HEK293 (cell line): ENCODE measurements around the gene TMEM179.

Experiments
- CTCF ChIA-PET: fragments of 350-600 bp; formaldehyde crosslinking; extraction: SDS; loops from one replicate; lab custom pipeline; 2021; ENCODE audit warnings: antibody characterized with exemption; lab: Yijun Ruan, JAX
- POLR2A ChIA-PET: fragments of 300-600 bp; formaldehyde crosslinking; extraction: SDS; loops from one replicate; lab custom pipeline; 2020; ENCODE audit warnings: antibody characterized with exemption, inconsistent platforms; lab: Yijun Ruan, JAX
- H3K27ac ChIP-seq: fragments of 200-500 bp; sonication (Bioruptor generic); 2 replicates; pipeline ENCODE4 v1.5.1; 2014; ENCODE audit warnings: low read depth, low read length, control low read depth, inconsistent platforms; ENCODE audit errors: extremely low read depth
- H3K36me3 ChIP-seq, 2 experiments: fragments of 200-500 bp in 1 of 2; sonication (Bioruptor generic) in 1 of 2; 1 replicate in 1 of 2; 2 replicates in 1 of 2; pipeline ENCODE4 v1.5.1; 2014 to 2017; ENCODE audit warnings: inconsistent platforms in 2 of 2, low read length in 2 of 2; ENCODE audit not compliant: control insufficient read depth in 2 of 2, insufficient read depth in 1 of 2
- H3K4me1 ChIP-seq: fragments of 200-500 bp; sonication (Bioruptor generic); 2 replicates; pipeline ENCODE4 v1.5.1; 2014; ENCODE audit warnings: mild to moderate bottlenecking, low read length, inconsistent platforms; ENCODE audit not compliant: control insufficient read depth, insufficient read depth
- H3K4me3 ChIP-seq: 2 replicates; pipeline ENCODE4 v1.5.1; 2011; ENCODE audit warnings: low read depth, mild to moderate bottlenecking, control low read depth, low read length, moderate library complexity
- H3K9me3 ChIP-seq: fragments of 200-500 bp; sonication (Bioruptor generic); 2 replicates; pipeline ENCODE4 v1.5.1; 2014; ENCODE audit warnings: low read depth, low read length, inconsistent platforms; ENCODE audit not compliant: control insufficient read depth, insufficient read depth
- GLI2 ChIP-seq: fragments of 450-650 bp; formaldehyde crosslinking; IDR thresholded peaks from 2 replicates; pipeline ENCODE4; 2017; ENCODE audit warnings: missing biosample characterization, missing genetic modification characterization, low read depth, borderline replicate concordance
- KLF8 ChIP-seq: fragments of 450-650 bp; formaldehyde crosslinking; IDR thresholded peaks from 2 replicates; pipeline ENCODE4 v1.5.1; 2016; ENCODE audit warnings: missing biosample characterization, missing genetic modification characterization
- OVOL3 ChIP-seq: fragments of 450-650 bp; formaldehyde crosslinking; IDR thresholded peaks from 2 replicates; pipeline ENCODE4 v1.5.1; 2016; ENCODE audit warnings: missing biosample characterization, missing genetic modification characterization
- YY2 ChIP-seq: fragments of 450-650 bp; formaldehyde crosslinking; IDR thresholded peaks from 2 replicates; pipeline ENCODE4 v1.5.1; 2016; ENCODE audit warnings: missing biosample characterization, missing genetic modification characterization
- ZFP3 ChIP-seq: fragments of 450-650 bp; formaldehyde crosslinking; IDR thresholded peaks from 2 replicates; pipeline ENCODE4 v1.5.1; 2016; ENCODE audit warnings: low read depth, missing biosample characterization, missing genetic modification characterization
- ZNF16 ChIP-seq: fragments of 450-650 bp; formaldehyde crosslinking; IDR thresholded peaks from 2 replicates; pipeline ENCODE4 v1.5.1; 2016; ENCODE audit warnings: low read depth, missing biosample characterization, missing genetic modification characterization
- ZNF175 ChIP-seq: fragments of 450-650 bp; formaldehyde crosslinking; IDR thresholded peaks from 2 replicates; pipeline ENCODE4 v1.5.1; 2016; ENCODE audit warnings: missing biosample characterization, missing genetic modification characterization
- ZNF202 ChIP-seq: fragments of 450-650 bp; formaldehyde crosslinking; IDR thresholded peaks from 2 replicates; pipeline ENCODE4 v1.5.1; 2016; ENCODE audit warnings: missing biosample characterization, missing genetic modification characterization, borderline replicate concordance
- ZNF221 ChIP-seq: fragments of 450-650 bp; formaldehyde crosslinking; IDR thresholded peaks from 2 replicates; pipeline ENCODE4 v1.5.1; 2017; ENCODE audit warnings: missing biosample characterization, missing genetic modification characterization, borderline replicate concordance
- ZNF23 ChIP-seq: fragments of 450-650 bp; formaldehyde crosslinking; IDR thresholded peaks from 2 replicates; pipeline ENCODE4 v1.5.1; 2016; ENCODE audit warnings: missing biosample characterization, missing genetic modification characterization, borderline replicate concordance
- ZNF335 ChIP-seq: fragments of 450-650 bp; formaldehyde crosslinking; conservative IDR thresholded peaks from 2 replicates; pipeline ENCODE4 v1.5.1; 2016; ENCODE audit warnings: missing biosample characterization, missing genetic modification characterization
- ZNF350 ChIP-seq: fragments of 450-650 bp; formaldehyde crosslinking; IDR thresholded peaks from 2 replicates; pipeline ENCODE4 v1.5.0; 2017; ENCODE audit warnings: missing biosample characterization, mild to moderate bottlenecking, missing genetic modification characterization
- ZNF610 ChIP-seq: fragments of 450-650 bp; formaldehyde crosslinking; IDR thresholded peaks from 2 replicates; pipeline ENCODE4 v1.5.1; 2016; ENCODE audit warnings: missing biosample characterization, missing genetic modification characterization, borderline replicate concordance
- ZNF837 ChIP-seq: fragments of 450-650 bp; formaldehyde crosslinking; IDR thresholded peaks from 2 replicates; pipeline ENCODE4 v1.5.1; 2016; ENCODE audit warnings: missing biosample characterization, missing genetic modification characterization
- TF ChIP-seq, protein P1 (sequence below): fragments of 450-650 bp; formaldehyde crosslinking; IDR thresholded peaks from 2 replicates; pipeline ENCODE4 v1.5.1; 2016; ENCODE audit warnings: missing biosample characterization, missing genetic modification characterization
- TF ChIP-seq, protein P2 (sequence below): fragments of 450-650 bp; formaldehyde crosslinking; IDR thresholded peaks from 2 replicates; pipeline ENCODE4 v1.5.1; 2016; ENCODE audit warnings: missing biosample characterization, missing genetic modification characterization
- TF ChIP-seq, protein P3 (sequence below): fragments of 450-650 bp; IDR thresholded peaks from 2 replicates; pipeline ENCODE4 v1.5.1; 2018; ENCODE audit warnings: missing biosample characterization, missing genetic modification characterization
- TF ChIP-seq, protein P4 (sequence below): fragments of 450-650 bp; formaldehyde crosslinking; IDR thresholded peaks from 2 replicates; pipeline ENCODE4 v1.5.1; 2017; ENCODE audit warnings: missing biosample characterization, missing genetic modification characterization

TMEM179 gene

DNA sequence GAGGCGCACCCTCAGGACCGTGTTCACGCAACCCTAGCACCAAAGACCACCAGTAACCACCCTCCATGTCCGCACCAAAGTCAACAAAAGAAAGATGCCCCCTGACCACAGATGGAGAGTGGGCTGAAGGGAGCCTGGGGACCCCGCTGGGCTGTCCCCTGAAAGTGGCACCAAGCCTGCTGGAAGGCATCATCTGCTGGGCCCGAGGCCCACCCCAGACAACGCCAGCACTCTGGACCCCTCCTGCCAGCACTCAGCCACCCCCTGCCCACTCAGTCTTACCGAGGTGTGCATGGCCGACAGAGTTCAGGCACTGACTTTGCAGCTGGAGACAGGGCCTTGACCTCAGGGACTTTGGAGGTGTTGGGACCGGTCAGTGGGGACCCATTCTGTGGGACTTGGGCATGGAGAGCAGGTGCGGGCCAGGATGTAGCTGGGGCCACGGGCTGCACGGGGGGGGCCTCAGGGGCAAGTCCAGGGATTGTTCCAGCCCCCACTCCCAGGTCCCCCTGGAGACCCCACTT lies 34.4 kb upstream of the TMEM179 start:
- Histone ChIP-seq H3K9me3 (no peaks in the 10 kb centered on the region), H3K27ac (no peak overlapping the region), H3K4me3 (no peak overlapping the region), H3K36me3 (no peaks in the 10 kb centered on the region), H3K4me1 (peaks cover 7% of the 10 kb centered on the region; the same call in 1 of the 2 replicates)
- TF ChIP-seq, protein P1, sequence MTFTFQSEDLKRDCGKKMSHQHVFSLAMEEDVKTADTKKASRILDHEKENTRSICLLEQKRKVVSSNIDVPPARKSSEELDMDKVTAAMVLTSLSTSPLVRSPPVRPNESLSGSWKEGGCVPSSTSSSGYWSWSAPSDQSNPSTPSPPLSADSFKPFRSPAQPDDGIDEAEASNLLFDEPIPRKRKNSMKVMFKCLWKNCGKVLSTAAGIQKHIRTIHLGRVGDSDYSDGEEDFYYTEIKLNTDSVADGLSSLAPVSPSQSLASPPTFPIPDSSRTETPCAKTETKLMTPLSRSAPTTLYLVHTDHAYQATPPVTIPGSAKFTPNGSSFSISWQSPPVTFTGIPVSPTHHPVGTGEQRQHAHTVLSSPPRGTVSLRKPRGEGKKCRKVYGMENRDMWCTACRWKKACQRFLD (tag by site-specific recombination), result no peak
- TF ChIP-seq ZNF610 (tag by site-specific recombination) (no peak), KLF8 (no peak), ZNF16 (tag by site-specific recombination) (no peak), ZNF221 (tag by site-specific recombination) (no peak), ZNF837 (tag by site-specific recombination) (no peak), GLI2 (tag by site-specific recombination) (no peak), ZNF175 (tag by site-specific recombination) (no peak), ZNF23 (tag by site-specific recombination) (no peak), ZNF350 (tag by site-specific recombination) (no peak), ZNF202 (tag by site-specific recombination) (no peak)
- TF ChIP-seq, protein P2, sequence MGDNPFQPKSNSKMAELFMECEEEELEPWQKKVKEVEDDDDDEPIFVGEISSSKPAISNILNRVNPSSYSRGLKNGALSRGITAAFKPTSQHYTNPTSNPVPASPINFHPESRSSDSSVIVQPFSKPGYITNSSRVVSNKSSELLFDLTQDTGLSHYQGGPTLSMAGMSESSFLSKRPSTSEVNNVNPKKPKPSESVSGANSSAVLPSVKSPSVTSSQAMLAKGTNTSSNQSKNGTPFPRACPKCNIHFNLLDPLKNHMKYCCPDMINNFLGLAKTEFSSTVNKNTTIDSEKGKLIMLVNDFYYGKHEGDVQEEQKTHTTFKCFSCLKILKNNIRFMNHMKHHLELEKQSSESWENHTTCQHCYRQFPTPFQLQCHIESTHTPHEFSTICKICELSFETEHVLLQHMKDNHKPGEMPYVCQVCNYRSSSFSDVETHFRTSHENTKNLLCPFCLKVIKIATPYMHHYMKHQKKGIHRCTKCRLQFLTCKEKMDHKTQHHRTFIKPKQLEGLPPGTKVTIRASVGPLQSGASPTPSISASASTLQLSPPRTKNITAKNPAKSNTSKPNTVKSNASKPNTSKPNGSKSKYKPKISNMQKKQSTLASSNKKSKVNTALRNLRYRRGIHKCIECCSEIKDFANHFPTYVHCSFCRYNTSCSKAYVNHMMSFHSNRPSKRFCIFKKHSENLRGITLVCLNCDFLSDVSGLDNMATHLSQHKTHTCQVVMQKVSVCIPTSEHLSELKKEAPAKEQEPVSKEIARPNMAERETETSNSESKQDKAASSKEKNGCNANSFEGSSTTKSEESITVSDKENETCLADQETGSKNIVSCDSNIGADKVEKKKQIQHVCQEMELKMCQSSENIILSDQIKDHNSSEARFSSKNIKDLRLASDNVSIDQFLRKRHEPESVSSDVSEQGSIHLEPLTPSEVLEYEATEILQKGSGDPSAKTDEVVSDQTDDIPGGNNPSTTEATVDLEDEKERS (tag by site-specific recombination), result no peak
- TF ChIP-seq, protein P3, sequence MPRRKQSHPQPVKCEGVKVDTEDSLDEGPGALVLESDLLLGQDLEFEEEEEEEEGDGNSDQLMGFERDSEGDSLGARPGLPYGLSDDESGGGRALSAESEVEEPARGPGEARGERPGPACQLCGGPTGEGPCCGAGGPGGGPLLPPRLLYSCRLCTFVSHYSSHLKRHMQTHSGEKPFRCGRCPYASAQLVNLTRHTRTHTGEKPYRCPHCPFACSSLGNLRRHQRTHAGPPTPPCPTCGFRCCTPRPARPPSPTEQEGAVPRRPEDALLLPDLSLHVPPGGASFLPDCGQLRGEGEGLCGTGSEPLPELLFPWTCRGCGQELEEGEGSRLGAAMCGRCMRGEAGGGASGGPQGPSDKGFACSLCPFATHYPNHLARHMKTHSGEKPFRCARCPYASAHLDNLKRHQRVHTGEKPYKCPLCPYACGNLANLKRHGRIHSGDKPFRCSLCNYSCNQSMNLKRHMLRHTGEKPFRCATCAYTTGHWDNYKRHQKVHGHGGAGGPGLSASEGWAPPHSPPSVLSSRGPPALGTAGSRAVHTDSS (tag by site-specific recombination), result no peak
- ChIA-PET POLR2A (no interaction called here), CTCF (interaction anchor here (0.6 to 1.1 kb wide), 2 partner anchors 75 to 561 kb away, joined by 3 read pairs; no protein-coding TSS in a partner anchor)

DNA sequence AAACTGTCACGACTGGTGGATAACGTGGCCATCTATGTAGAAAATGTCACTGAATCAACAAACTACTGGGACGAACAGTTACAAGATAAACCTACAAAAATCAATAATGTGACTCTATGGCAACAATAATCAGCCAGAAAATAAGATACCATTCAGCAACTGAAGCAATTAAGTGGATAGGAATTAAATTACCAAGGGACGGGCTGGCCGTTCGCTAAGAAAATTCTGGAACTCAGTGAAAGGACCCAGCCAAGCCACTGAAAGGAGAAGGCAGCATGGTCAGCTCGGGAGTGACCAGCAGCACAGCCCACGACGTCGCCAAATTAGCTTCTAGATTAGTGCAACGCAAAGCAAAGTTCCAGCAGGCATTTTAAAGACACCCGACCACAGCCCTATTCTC lies 33.6 kb upstream of the TMEM179 start:
- POLR2A ChIA-PET, result no interaction called here

More for the DNA sequence above, 33.6 kb upstream of the TMEM179 start:
- Histone ChIP-seq H3K36me3 (no peaks in the 10 kb centered on the region), H3K27ac (no peak overlapping the region), H3K9me3 (no peaks in the 10 kb centered on the region), H3K4me1 (peaks cover 7% of the 10 kb centered on the region; the same call in 1 of the 2 replicates)
- TF ChIP-seq, protein P4, sequence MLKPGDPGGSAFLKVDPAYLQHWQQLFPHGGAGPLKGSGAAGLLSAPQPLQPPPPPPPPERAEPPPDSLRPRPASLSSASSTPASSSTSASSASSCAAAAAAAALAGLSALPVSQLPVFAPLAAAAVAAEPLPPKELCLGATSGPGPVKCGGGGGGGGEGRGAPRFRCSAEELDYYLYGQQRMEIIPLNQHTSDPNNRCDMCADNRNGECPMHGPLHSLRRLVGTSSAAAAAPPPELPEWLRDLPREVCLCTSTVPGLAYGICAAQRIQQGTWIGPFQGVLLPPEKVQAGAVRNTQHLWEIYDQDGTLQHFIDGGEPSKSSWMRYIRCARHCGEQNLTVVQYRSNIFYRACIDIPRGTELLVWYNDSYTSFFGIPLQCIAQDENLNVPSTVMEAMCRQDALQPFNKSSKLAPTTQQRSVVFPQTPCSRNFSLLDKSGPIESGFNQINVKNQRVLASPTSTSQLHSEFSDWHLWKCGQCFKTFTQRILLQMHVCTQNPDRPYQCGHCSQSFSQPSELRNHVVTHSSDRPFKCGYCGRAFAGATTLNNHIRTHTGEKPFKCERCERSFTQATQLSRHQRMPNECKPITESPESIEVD (tag by site-specific recombination), result peak; percentile 42; the same call in 1 of the 2 replicates
- no peak for TF ChIP-seq ZFP3 (tag by site-specific recombination)
- TF ChIP-seq ZNF335 (tag by site-specific recombination), result peak; percentile 92
- no peak for TF ChIP-seq YY2 (tag by site-specific recombination)
- no peak for TF ChIP-seq OVOL3
- TF ChIP-seq, all 188 proteins: peak for 2
- CTCF ChIA-PET, result interaction anchor here (0.6 to 0.8 kb wide), 5 partner anchors 147 to 1053 kb away, joined by 3 to 5 read pairs (median 3); no protein-coding TSS in a partner anchor
- H3K4me3 ChIP-seq, result no peak overlapping the region
